ENCODE results near the gene ERMARD.

The ERMARD gene

DNA sequence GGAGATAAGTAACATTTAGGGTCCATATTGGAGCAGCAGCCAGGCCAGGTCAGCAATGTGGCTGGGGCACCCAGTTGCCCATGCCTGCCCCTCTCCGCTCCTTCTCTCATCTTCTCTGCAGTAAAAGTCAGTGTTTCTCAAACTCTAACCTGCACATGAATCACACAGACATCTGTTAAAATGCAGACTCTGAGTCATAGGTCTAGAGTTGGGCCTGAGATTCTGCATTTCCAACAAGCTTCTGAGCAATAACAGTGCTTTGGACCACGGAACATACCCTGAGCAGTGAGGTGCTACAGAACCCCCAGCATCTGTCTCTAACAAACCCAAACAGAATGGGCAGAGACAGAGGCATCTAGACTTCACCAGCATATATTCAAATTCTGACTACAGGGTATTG, 37.2 kb upstream of the ERMARD start:
- ChIA-PET CTCF (no interaction called here), POLR2A (no interaction called here)
- TF ChIP-seq ZNF384 (IDR thresholded peaks at IDR 0.05) (no peak), NFRKB (IDR thresholded peaks at IDR 0.05) (no peak), L3MBTL2 (conservative IDR thresholded peaks at IDR 0.05) (no peak), BHLHE40 (IDR thresholded peaks at IDR 0.05; ENCODE audit: borderline replicate concordance) (no peak), FOXA1 (IDR thresholded peaks at IDR 0.05) (no peak), SUZ12 (IDR thresholded peaks at IDR 0.05) (no peak)
- no peak for DNase-seq (ENCODE audit: extremely low spot score)

DNA sequence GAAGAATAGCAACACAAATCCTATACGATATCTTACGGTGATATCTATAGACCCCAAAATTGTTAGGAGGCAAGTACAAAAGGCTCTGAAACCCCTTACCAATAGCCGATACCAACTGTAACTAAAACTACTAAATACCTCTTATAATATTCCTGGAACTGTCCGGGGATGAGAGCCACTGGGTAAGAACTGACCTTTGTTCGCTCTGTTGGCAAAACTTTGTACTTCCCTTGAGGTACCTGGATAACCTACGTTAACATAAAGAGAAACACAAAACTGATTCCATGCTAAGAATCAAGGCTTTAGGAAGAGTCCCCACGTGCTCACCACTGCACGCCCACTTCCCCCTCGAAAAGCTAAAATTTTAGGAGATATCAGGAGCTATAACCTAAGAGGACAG, 36.8 kb upstream of the ERMARD start:
- CTCF ChIA-PET, result no interaction called here
- POLR2A ChIA-PET, result no interaction called here
- DNase-seq (ENCODE audit: extremely low spot score), result no peak
- TF ChIP-seq BHLHE40 (IDR thresholded peaks at IDR 0.05; ENCODE audit: borderline replicate concordance) (no peak), FOXM1 (IDR thresholded peaks at IDR 0.05; ENCODE audit: borderline replicate concordance) (no peak), CTBP1 (IDR thresholded peaks at IDR 0.05; ENCODE audit: borderline replicate concordance) (no peak), L3MBTL2 (conservative IDR thresholded peaks at IDR 0.05) (no peak), ELF4 (IDR thresholded peaks at IDR 0.05) (no peak), FOXK2 (IDR thresholded peaks at IDR 0.05) (no peak), SUZ12 (IDR thresholded peaks at IDR 0.05) (no peak), SP1 (IDR thresholded peaks at IDR 0.05) (no peak), HDGF (IDR thresholded peaks at IDR 0.05; ENCODE audit: borderline replicate concordance) (no peak), NFRKB (IDR thresholded peaks at IDR 0.05) (no peak), TARDBP (IDR thresholded peaks at IDR 0.05) (no peak), FOXA1 (IDR thresholded peaks at IDR 0.05) (no peak), LEF1 (IDR thresholded peaks at IDR 0.05; ENCODE audit: borderline replicate concordance) (no peak), ARNT (IDR thresholded peaks at IDR 0.05) (no peak)
- TF ChIP-seq, protein P1, sequence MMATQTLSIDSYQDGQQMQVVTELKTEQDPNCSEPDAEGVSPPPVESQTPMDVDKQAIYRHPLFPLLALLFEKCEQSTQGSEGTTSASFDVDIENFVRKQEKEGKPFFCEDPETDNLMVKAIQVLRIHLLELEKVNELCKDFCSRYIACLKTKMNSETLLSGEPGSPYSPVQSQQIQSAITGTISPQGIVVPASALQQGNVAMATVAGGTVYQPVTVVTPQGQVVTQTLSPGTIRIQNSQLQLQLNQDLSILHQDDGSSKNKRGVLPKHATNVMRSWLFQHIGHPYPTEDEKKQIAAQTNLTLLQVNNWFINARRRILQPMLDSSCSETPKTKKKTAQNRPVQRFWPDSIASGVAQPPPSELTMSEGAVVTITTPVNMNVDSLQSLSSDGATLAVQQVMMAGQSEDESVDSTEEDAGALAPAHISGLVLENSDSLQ (IDR thresholded peaks at IDR 0.05), result no peak

DNA sequence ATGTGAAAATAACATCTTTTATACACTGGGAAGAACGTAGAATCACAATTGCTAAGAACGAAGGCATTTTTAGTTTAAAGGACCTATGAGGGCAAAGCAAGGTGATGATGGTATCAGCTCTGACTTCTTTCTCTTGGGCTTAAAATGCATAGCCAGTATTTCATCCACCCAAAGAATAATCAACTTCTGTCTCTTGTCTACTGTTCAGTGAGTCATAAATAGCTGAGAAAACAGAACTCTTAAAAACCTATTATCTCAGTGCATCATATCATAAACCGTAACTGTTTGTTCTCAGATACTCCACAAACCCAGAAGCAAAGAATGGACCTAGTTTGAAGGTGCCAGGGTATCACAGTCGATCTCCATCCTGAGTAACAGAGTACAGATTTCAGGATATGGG, 32.3 kb upstream of the ERMARD start:
- CTCF ChIA-PET, result no interaction called here
- POLR2A ChIA-PET, result interaction anchor here (1.6 kb wide), 1 partner anchor 33 kb away, joined by 4 read pairs; the partner anchor contains the start of genes DYNLT2 and ERMARD
- TF ChIP-seq ZNF384 (IDR thresholded peaks at IDR 0.05), result no peak
- no peak for TF ChIP-seq NFRKB (IDR thresholded peaks at IDR 0.05)
- TF ChIP-seq CTBP1 (IDR thresholded peaks at IDR 0.05; ENCODE audit: borderline replicate concordance), result no peak
- no peak for TF ChIP-seq SUZ12 (IDR thresholded peaks at IDR 0.05)
- no peak for TF ChIP-seq TARDBP (IDR thresholded peaks at IDR 0.05)
- TF ChIP-seq HDGF (IDR thresholded peaks at IDR 0.05; ENCODE audit: borderline replicate concordance), result no peak
- no peak for TF ChIP-seq SP1 (IDR thresholded peaks at IDR 0.05)
- TF ChIP-seq, protein P1 (IDR thresholded peaks at IDR 0.05), result no peak
- TF ChIP-seq FOXM1 (IDR thresholded peaks at IDR 0.05; ENCODE audit: borderline replicate concordance), result no peak
- no peak for TF ChIP-seq BHLHE40 (IDR thresholded peaks at IDR 0.05; ENCODE audit: borderline replicate concordance)
- no peak for TF ChIP-seq FOXK2 (IDR thresholded peaks at IDR 0.05)
- TF ChIP-seq FOXA1 (IDR thresholded peaks at IDR 0.05), result no peak
- no peak for TF ChIP-seq L3MBTL2 (conservative IDR thresholded peaks at IDR 0.05)
- TF ChIP-seq LEF1 (IDR thresholded peaks at IDR 0.05; ENCODE audit: borderline replicate concordance), result no peak
- TF ChIP-seq ARNT (IDR thresholded peaks at IDR 0.05), result no peak
- no peak for TF ChIP-seq ELF4 (IDR thresholded peaks at IDR 0.05)
- DNase-seq (ENCODE audit: extremely low spot score), result no peak

DNA sequence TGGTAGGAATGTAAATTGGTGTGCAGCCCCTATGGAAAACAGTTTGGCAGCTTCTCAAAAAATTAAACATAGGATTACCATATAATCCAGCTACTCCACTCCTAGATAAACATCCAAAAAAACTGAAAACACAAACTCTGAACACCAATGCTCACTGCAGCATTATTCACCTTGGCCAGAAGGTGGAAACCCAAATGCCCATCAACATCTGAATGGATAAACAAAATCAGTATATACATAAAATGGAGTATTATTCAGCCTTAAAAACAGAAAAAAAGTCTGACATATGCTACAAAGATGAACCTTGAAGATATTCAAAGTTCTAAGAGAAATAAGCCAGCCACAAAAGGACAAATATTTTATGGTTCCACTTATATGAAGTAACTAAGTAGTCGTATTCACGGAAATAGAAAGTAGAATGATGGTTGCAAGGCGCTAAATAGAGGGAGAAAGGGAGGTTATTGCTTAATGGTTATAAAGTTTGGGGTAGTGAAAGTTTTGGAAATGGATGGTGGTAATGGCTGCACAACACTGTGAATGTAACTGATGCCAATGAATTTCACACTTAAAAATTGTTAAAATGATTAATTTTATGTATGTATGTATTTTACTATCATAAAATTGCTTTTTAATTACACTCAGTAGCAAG, 31.1 kb upstream of the ERMARD start:
- no peak for TF ChIP-seq ZNF384 (IDR thresholded peaks at IDR 0.05)
- no peak for TF ChIP-seq FOXK2 (IDR thresholded peaks at IDR 0.05)
- no peak for TF ChIP-seq HDGF (IDR thresholded peaks at IDR 0.05; ENCODE audit: borderline replicate concordance)
- no peak for TF ChIP-seq NFRKB (IDR thresholded peaks at IDR 0.05)
- TF ChIP-seq SP1 (IDR thresholded peaks at IDR 0.05), result no peak
- POLR2A ChIA-PET, result interaction anchor here (1.6 to 3.9 kb wide), 2 partner anchors 18 to 32 kb away, joined by 4 to 17 read pairs; partner anchors contain the start of genes C6orf120, DYNLT2, ERMARD and WDR27
- CTCF ChIA-PET, result no interaction called here
- no peak for DNase-seq (ENCODE audit: extremely low spot score)

GRCh38 chr6:169722362-169723199, 28.8 kb upstream of the ERMARD start:
- TF ChIP-seq L3MBTL2 (conservative IDR thresholded peaks at IDR 0.05) (peak; percentile 59), ZNF384 (IDR thresholded peaks at IDR 0.05) (no peak), LEF1 (IDR thresholded peaks at IDR 0.05; ENCODE audit: borderline replicate concordance) (no peak)
- peak; percentile 39 for DNase-seq (ENCODE audit: extremely low spot score)
- ChIA-PET POLR2A (interaction anchor here (2.8 to 4.7 kb wide), 3 partner anchors 17 to 29 kb away, joined by 12 to 49 read pairs (median 17); partner anchors contain the start of genes C6orf120, DYNLT2, ERMARD and WDR27), CTCF (interaction anchor here (1.4 kb wide), 1 partner anchor 12 kb away, joined by 3 read pairs; no protein-coding TSS in a partner anchor)

DNA sequence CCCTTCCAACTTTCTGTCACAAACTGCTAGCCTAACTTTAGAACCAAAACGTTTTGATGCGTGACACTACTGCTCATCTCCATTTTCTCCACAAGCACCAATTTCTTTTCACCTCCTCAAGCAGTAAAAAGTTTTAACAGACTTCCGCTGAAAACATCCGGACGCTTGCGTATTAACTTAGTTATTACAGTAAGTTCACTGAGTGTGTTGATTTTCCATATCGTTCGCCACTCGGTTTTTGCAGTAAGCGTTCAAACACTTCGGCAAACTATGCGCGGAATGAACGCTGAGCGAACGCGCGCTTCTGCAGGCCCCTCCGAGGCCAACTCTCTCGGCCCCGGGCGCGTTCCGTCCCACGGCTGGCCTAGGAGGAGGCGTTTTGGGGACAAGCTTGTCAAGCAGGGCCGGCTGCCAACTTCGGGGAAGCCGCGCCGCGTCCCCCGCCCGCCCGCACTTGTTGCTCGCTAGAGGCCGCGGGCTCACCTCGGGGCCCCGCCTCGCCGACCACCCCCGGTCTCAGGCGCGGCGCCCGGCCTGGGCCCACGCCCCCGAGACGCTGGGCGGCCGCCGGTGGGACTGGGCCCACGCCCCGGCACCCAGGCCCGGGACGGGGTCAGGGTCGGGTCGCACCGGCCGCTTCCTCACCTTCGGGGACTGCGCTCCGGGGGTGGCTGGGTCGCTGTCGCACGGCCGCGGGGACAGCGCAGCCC, 28.1 kb upstream of the ERMARD start:
- peak; percentile 66 for DNase-seq (ENCODE audit: extremely low spot score)
- ChIA-PET POLR2A (interaction anchor here (1.1 to 4.7 kb wide), 4 partner anchors 18 to 28 kb away, joined by 3 to 49 read pairs (median 14); partner anchors contain the start of genes C6orf120, DYNLT2, ERMARD and WDR27), CTCF (no interaction called here)
- TF ChIP-seq NFRKB (IDR thresholded peaks at IDR 0.05) (no peak), LEF1 (IDR thresholded peaks at IDR 0.05; ENCODE audit: borderline replicate concordance) (0 out of 2 replicates have a peak, but pooled peaks have one; percentile 50), L3MBTL2 (conservative IDR thresholded peaks at IDR 0.05) (0 out of 2 replicates have a peak, but pooled peaks have one; percentile 4)
